H1 (cell line): ENCODE data around the gene NOS1AP. TPM values are rescaled to one million over a fixed set of nuclear protein-coding genes. Genes with fewer than 3 reads are reported as not detected.

Experiments used
- CTCF ChIA-PET: fragments of 300-600 bp; sonication (Branson Sonifier 250); formaldehyde crosslinking; loops from one replicate; lab custom pipeline; 2021; ENCODE audit not compliant: partially characterized antibody; lab: Charles Lee
- POLR2A ChIA-PET: fragments of 300-600 bp; sonication (Branson Sonifier 250); formaldehyde crosslinking; loops from one replicate; lab custom pipeline; 2021; ENCODE audit warnings: inconsistent platforms; ENCODE audit not compliant: partially characterized antibody; lab: Charles Lee
- DNase-seq, 2 experiments: peaks; one replicate each; pipeline versions ENCODE4 v3.0.0 to v3.0.0-alpha.2; 2010 to 2022; ENCODE audit warnings: low spot score in 2 of 2, low read depth in 1 of 2, mixed read lengths in 1 of 2
- FAIRE-seq: peaks from 2 replicates; lab custom pipeline; 2011; peaks lifted over from hg19 to GRCh38; lab: Jason Lieb, UNC
- H2AFZ ChIP-seq: 2 replicates; pipeline ENCODE4 v1.8.1; 2012; ENCODE audit warnings: low read length, inconsistent platforms
- H2AK5ac ChIP-seq: 2 replicates; pipeline ENCODE4 v1.6.1; 2013; ENCODE audit warnings: low read depth, low read length
- H2BK120ac ChIP-seq: replicated peaks from 2 replicates; pipeline ENCODE3; 2013; ENCODE audit warnings: low read depth, low read length, inconsistent platforms
- H2BK12ac ChIP-seq: 2 replicates; pipeline ENCODE4 v1.6.1; 2013; ENCODE audit warnings: low read depth, low read length
- H2BK15ac ChIP-seq: 2 replicates; pipeline ENCODE4 v1.6.1; 2013; ENCODE audit warnings: low read length
- H2BK20ac ChIP-seq: 2 replicates; pipeline ENCODE4 v1.6.1; 2013; ENCODE audit warnings: low read length
- H2BK5ac ChIP-seq: 2 replicates; pipeline ENCODE4 v1.6.1; 2013; ENCODE audit warnings: low read depth, low read length
- H3K14ac ChIP-seq: 2 replicates; pipeline ENCODE4 v1.6.1; 2013; ENCODE audit warnings: inconsistent platforms; ENCODE audit not compliant: insufficient read length
- H3K18ac ChIP-seq: 2 replicates; pipeline ENCODE4 v1.6.1; 2013; ENCODE audit warnings: low read length; ENCODE audit errors: extremely low read depth
- H3K23ac ChIP-seq: 2 replicates; pipeline ENCODE4 v1.6.1; 2013; ENCODE audit warnings: inconsistent platforms; ENCODE audit not compliant: insufficient read length
- H3K23me2 ChIP-seq: 2 replicates; pipeline ENCODE4 v1.6.1; 2013; ENCODE audit warnings: low read depth, low read length
- H3K27ac ChIP-seq: 2 replicates; pipeline ENCODE4 v1.6.1; 2011; ENCODE audit warnings: low read depth, low read length, inconsistent platforms
- H3K27me3 ChIP-seq, 4 experiments: replicated peaks in 1 of 4; 1 replicate in 1 of 4; 2 replicates in 3 of 4; pipeline versions ENCODE4 v1.6.1 to v1.8.1; 2011 to 2013; ENCODE audit warnings: low read length in 3 of 4, mild to moderate bottlenecking in 3 of 4, inconsistent platforms in 2 of 4, mixed read lengths in 2 of 4, moderate library complexity in 1 of 4; ENCODE audit not compliant: control insufficient read depth in 3 of 4, insufficient read depth in 3 of 4; ENCODE audit errors: extremely low read depth in 1 of 4
- H3K36me3 ChIP-seq, 4 experiments: 2 replicates each; pipeline versions ENCODE4 v1.6.1 to v1.8.1; 2011 to 2013; ENCODE audit warnings: mild to moderate bottlenecking in 4 of 4, low read length in 3 of 4, moderate library complexity in 2 of 4, control low read depth in 1 of 4, inconsistent platforms in 1 of 4; ENCODE audit not compliant: insufficient read depth in 4 of 4, control insufficient read depth in 2 of 4
- H3K4ac ChIP-seq: replicated peaks from 2 replicates; pipeline ENCODE3; 2013; ENCODE audit warnings: low read length, low read depth, mixed read lengths, inconsistent platforms; ENCODE audit not compliant: insufficient read length
- H3K4me1 ChIP-seq, 4 experiments: replicated peaks in 1 of 4; 1 replicate in 1 of 4; 2 replicates in 3 of 4; pipeline versions ENCODE4 v1.6.1 to v1.8.1; 2011 to 2013; ENCODE audit warnings: low read length in 3 of 4, inconsistent platforms in 2 of 4, mixed read lengths in 1 of 4; ENCODE audit not compliant: insufficient read depth in 4 of 4, control insufficient read depth in 3 of 4
- H3K4me2 ChIP-seq, 2 experiments: 2 replicates each; pipeline versions ENCODE4 v1.6.1 to v1.8.1; 2011 to 2013; ENCODE audit warnings: low read depth in 2 of 2, low read length in 2 of 2, control low read depth in 1 of 2, inconsistent platforms in 1 of 2, mild to moderate bottlenecking in 1 of 2; ENCODE audit not compliant: insufficient read depth in 1 of 2
- H3K4me3 ChIP-seq, 4 experiments: fragments of 200-600, 300-600 bp in 1 of 4; sonication (generic), shearing (Covaris generic), sonication (Bioruptor Twin) in 1 of 4; 2 replicates each; pipeline versions ENCODE4 v1.5.1 to v1.8.1; 2011 to 2016; ENCODE audit warnings: low read length in 4 of 4, low read depth in 3 of 4, control low read depth in 2 of 4, inconsistent platforms in 2 of 4, mild to moderate bottlenecking in 2 of 4, mixed read lengths in 1 of 4, moderate library complexity in 1 of 4; ENCODE audit not compliant: insufficient read depth in 2 of 4; ENCODE audit errors: extremely low read depth in 1 of 4
- H3K56ac ChIP-seq: replicated peaks from 2 replicates; pipeline ENCODE3; 2013; ENCODE audit warnings: low read depth, mild to moderate bottlenecking, mixed read lengths, low read length, inconsistent platforms; ENCODE audit not compliant: insufficient read length
- H3K79me1 ChIP-seq: 2 replicates; pipeline ENCODE4 v1.6.1; 2013; ENCODE audit warnings: low read depth, low read length, control low read depth
- H3K79me2 ChIP-seq, 2 experiments: 2 replicates each; pipeline versions ENCODE4 v1.6.1 to v1.8.1; 2012 to 2013; ENCODE audit warnings: low read length in 2 of 2, mild to moderate bottlenecking in 2 of 2, inconsistent platforms in 1 of 2; ENCODE audit not compliant: insufficient read depth in 2 of 2, control insufficient read depth in 1 of 2
- H3K9ac ChIP-seq, 4 experiments: replicated peaks in 1 of 4; 1 replicate in 1 of 4; 2 replicates in 3 of 4; pipeline versions ENCODE4 v1.6.1 to v1.8.1; 2011 to 2013; ENCODE audit warnings: low read depth in 3 of 4, low read length in 3 of 4, control low read depth in 2 of 4, mild to moderate bottlenecking in 2 of 4, moderate library complexity in 2 of 4, inconsistent platforms in 1 of 4; ENCODE audit errors: extremely low read depth in 1 of 4
- H3K9me3 ChIP-seq, 2 experiments: 2 replicates each; pipeline versions ENCODE4 v1.6.1 to v1.8.1; 2012 to 2013; ENCODE audit warnings: mild to moderate bottlenecking in 2 of 2, moderate library complexity in 2 of 2, control low read depth in 1 of 2, inconsistent platforms in 1 of 2, low read depth in 1 of 2, low read length in 1 of 2, mixed read lengths in 1 of 2; ENCODE audit not compliant: insufficient read depth in 2 of 2
- H4K20me1 ChIP-seq, 2 experiments: replicated peaks in 1 of 2; 2 replicates each; pipeline versions ENCODE3 to v1.8.1; 2011 to 2013; ENCODE audit warnings: inconsistent platforms in 2 of 2, low read length in 2 of 2, mild to moderate bottlenecking in 1 of 2; ENCODE audit not compliant: insufficient read depth in 2 of 2, control insufficient read depth in 1 of 2
- H4K5ac ChIP-seq: 2 replicates; pipeline ENCODE4 v1.6.1; 2013; ENCODE audit warnings: low read length, low read depth, mixed read lengths, inconsistent platforms; ENCODE audit not compliant: insufficient read length
- H4K8ac ChIP-seq: 2 replicates; pipeline ENCODE4 v1.8.0; 2013; ENCODE audit warnings: mild to moderate bottlenecking, moderate library complexity, low read length, inconsistent platforms; ENCODE audit not compliant: insufficient read depth; ENCODE audit errors: extremely low read depth
- H4K91ac ChIP-seq: replicated peaks from 2 replicates; pipeline ENCODE3; 2013; ENCODE audit warnings: low read length, mixed read lengths, inconsistent platforms; ENCODE audit not compliant: insufficient read length
- ASH2L ChIP-seq: fragments of 200-600, 300-600 bp; sonication (generic); IDR thresholded peaks from one replicate; pipeline ENCODE4 v1.7.1; 2017; ENCODE audit warnings: low read length
- EGR1 ChIP-seq: IDR thresholded peaks from 2 replicates; pipeline ENCODE4 v1.6.1; 2011; ENCODE audit warnings: low read depth, low read length, borderline replicate concordance
- KDM4A ChIP-seq: IDR thresholded peaks from one replicate; pipeline ENCODE4 v1.7.1; 2012; ENCODE audit warnings: low read depth, mild to moderate bottlenecking, moderate library complexity, low read length, inconsistent platforms; ENCODE audit not compliant: severe bottlenecking
- POU5F1 ChIP-seq: IDR thresholded peaks from 2 replicates; pipeline ENCODE4 v1.6.1; 2011; ENCODE audit warnings: low read depth, mild to moderate bottlenecking, low read length, moderate library complexity
- SIN3A ChIP-seq, 2 experiments: IDR thresholded peaks in 1 of 2; conservative IDR thresholded peaks in 1 of 2; 2 replicates each; pipeline ENCODE4 v1.6.1; 2011 to 2012; ENCODE audit warnings: low read length in 2 of 2, improper control_type of control experiment in 1 of 2, low read depth in 1 of 2, mild to moderate bottlenecking in 1 of 2
- SIX5 ChIP-seq: IDR thresholded peaks from 2 replicates; pipeline ENCODE4 v1.6.1; 2011; ENCODE audit warnings: mild to moderate bottlenecking, low read depth, low read length
- SP1 ChIP-seq: IDR thresholded peaks from 2 replicates; pipeline ENCODE4 v1.6.1; 2011; ENCODE audit warnings: low read depth, low read length
- whole genome bisulfite sequencing, 2 experiments: shearing (Covaris generic) in 1 of 2; methylation state at CpG; one replicate each; pipeline versions ENCODE4 v1.1.6 to v1.1.7; 2013 to 2015; ENCODE audit warnings: low lambda C conversion rate in 2 of 2, mixed read lengths in 2 of 2, inconsistent platforms in 1 of 2, low coverage in 1 of 2, missing lambda C conversion rate in 1 of 2; ENCODE audit not compliant: insufficient replicate concordance in 2 of 2, insufficient coverage in 1 of 2, insufficient read length in 1 of 2; ENCODE audit errors: extremely low coverage in 1 of 2, missing lambda C conversion rate in 1 of 2; 5-methylcytosine and 5-hydroxymethylcytosine counted together
- long read RNA-seq, 2 experiments: library from RNA in 1 of 2; library from capped mRNA in 1 of 2; stranded (forward); transcript quantifications; one replicate each; pipeline ENCODE4 v2.0.0, GENCODE V29; 2021; ENCODE audit warnings: inconsistent platforms in 1 of 2
- polyA minus RNA-seq, 3 experiments: library from RNA; depleted of rRNA, polyadenylated mRNA; stranded (reverse); fragments of >200 nt; gene quantifications; 1 replicate in 2 of 3; 2 replicates in 1 of 3; pipeline ENCODE4 v1.2.3, GENCODE V29; 2011
- polyA plus RNA-seq, 7 experiments: library from polyadenylated mRNA; depleted of rRNA in 3 of 7; stranded (reverse) in 5 of 7; unstranded in 2 of 7; fragments of >200 nt in 5 of 7; fragments of 200-250 nt in 2 of 7; gene quantifications; 1 replicate in 5 of 7; 2 replicates in 1 of 7; 4 replicates in 1 of 7; pipeline versions ENCODE4 v1.2.1 to v1.2.3, GENCODE V29; 2011 to 2013; ENCODE audit warnings: missing spikeins in 2 of 7, mixed read lengths in 2 of 7
- total RNA-seq: library from RNA; stranded (reverse); fragmentation: NEBNext Ultra II Directional; extraction: Animal tissue kit (Norgen Biotek cat#: 25700); gene quantifications from 2 replicates; pipeline ENCODE4 v1.2.1, GENCODE V29; 2021
- TF ChIP-seq, protein P1 (sequence below): IDR thresholded peaks from 2 replicates; pipeline ENCODE4 v1.6.1; 2012; ENCODE audit warnings: inconsistent platforms

NOS1AP gene
- total RNA-seq, result 11.4 and 12.1 TPM in 2 replicates
- 2.4 and 4.9 TPM in 2 replicates for polyA plus RNA-seq (2011; rRNA removed)
- 2.4 TPM for polyA plus RNA-seq (2011; cell fraction: cytosol; rRNA removed)
- 9.6 TPM for polyA plus RNA-seq (2011; cell fraction: nucleus; rRNA removed)
- 5.1 to 7.5 TPM (median 5.5 TPM) in 4 replicates for polyA plus RNA-seq (2012, experiment 1 of 2)
- polyA plus RNA-seq (2012, experiment 2 of 2), result 3.4 TPM
- 4.1 TPM for polyA plus RNA-seq (2013, experiment 1 of 2)
- 4.1 TPM for polyA plus RNA-seq (2013, experiment 2 of 2)
- polyA minus RNA-seq (2011; rRNA and poly(A)+ RNA removed), result 5.8 and 8.0 TPM in 2 replicates
- polyA minus RNA-seq (2011; cell fraction: cytosol; rRNA and poly(A)+ RNA removed), result 10.8 TPM
- 30.6 TPM for polyA minus RNA-seq (2011; cell fraction: nucleus; rRNA and poly(A)+ RNA removed)
- long read RNA-seq, experiment 1, partial matches to known transcripts, result 1 of 5 reads
- long read RNA-seq, experiment 1, other reads (novel, unspliced or antisense), result 4 of 5 reads
- long read RNA-seq, experiment 2, result 0 reads

DNA sequence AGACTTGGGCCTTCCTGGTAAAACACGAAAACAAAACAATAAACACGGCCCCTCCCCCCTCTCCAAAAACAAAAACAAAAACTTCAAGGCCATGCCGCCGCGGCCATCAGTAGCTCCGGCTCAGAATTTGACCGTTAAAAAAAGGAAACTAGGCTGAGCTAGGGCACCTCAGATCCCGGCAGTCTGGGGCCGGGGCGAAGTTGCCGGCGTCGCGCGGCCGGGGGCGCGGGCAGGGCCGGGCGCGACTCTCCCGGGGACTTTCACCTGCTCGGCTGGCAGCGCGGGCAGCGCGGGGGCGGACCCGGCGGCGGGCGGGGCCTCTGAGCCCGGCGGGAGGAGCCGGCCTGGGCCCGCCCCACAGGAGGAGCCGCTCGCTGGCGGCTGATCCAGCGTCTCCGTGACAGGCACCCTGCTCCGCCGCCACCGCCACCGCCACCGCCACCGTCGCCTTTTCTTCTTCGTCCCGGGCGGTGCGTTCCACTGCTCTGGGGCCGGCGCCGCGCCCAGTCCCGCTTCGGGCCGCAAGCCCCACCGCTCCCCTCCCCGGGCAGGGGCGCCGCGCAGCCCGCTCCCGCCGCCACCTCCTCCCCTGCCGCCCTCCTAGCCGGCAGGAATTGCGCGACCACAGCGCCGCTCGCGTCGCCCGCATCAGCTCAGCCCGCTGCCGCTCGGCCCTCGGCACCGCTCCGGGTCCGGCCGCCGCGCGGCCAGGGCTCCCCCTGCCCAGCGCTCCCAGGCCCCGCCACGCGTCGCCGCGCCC, at the start of gene NOS1AP:
Gene NOS1AP (plus strand): TSS at position 358 of the 760 bp plus-strand sequence. CDS start 487 bp downstream, outside the sequence.
- Histone ChIP-seq H3K4me1 (peaks cover 6 to 32% (median 16%) of the 10 kb centered on the region in 4 experiments; a peak in 6 of 7 replicates), H3K56ac (no peak within 1 kb of the TSS), H2AFZ (peak within 1 kb of the TSS; percentile 19), H3K4me3 (peak within 1 kb of the TSS; percentile 72 to 79 (median 76)), H3K79me2 (peaks cover 0 to 37% of the 10 kb centered on the region in 2 experiments; a peak in 3 of 4 replicates), H4K20me1 (peaks cover 0 to 2% of the 10 kb centered on the region in 2 experiments), H3K4ac (no peak within 1 kb of the TSS), H4K8ac (peak within 1 kb of the TSS; percentile 92), H2BK20ac (no peak within 1 kb of the TSS), H3K9ac (peak within 1 kb of the TSS; percentile 69 to 85 (median 76)), H4K5ac (peak within 1 kb of the TSS; percentile 13), H2BK15ac (no peak within 1 kb of the TSS; the same call in 1 of the 2 replicates), H3K27me3 (no peaks in the 10 kb centered on the region), H2BK12ac (peak within 1 kb of the TSS; percentile 56; the same call in 1 of the 2 replicates), H3K9me3 (peaks cover 3 to 5% of the 10 kb centered on the region in 2 experiments; a peak in 1 of 4 replicates), H3K18ac (peak within 1 kb of the TSS; percentile 74), H3K14ac (no peak within 1 kb of the TSS), H3K79me1 (no peaks in the 10 kb centered on the region), H3K27ac (no peak within 1 kb of the TSS), H3K4me2 (peak within 1 kb of the TSS; percentile 97 to 98), H3K23me2 (peaks cover 12% of the 10 kb centered on the region), H3K36me3 (peaks cover 0 to 3% (median 0%) of the 10 kb centered on the region in 4 experiments; a peak in 2 of 8 replicates), H2BK5ac (peak within 1 kb of the TSS; percentile 18; the same call in 1 of the 2 replicates), H4K91ac (peak within 1 kb of the TSS; percentile 35), H2BK120ac (no peak within 1 kb of the TSS), H2AK5ac (no peak within 1 kb of the TSS; the same call in none of the 2 replicates), H3K23ac (no peak within 1 kb of the TSS)
- WGBS, 2 experiments, result 2% methylated on average over 42 of the region's 95 CpGs; no CpG with 5 or more reads in 1 of the 2 experiments
- ChIA-PET POLR2A (interaction anchor here (0.6 to 3.1 kb wide), 21 partner anchors 11 to 322 kb away, joined by 3 to 24 read pairs (median 4); no protein-coding TSS in a partner anchor), CTCF (interaction anchor here (0.7 to 2.2 kb wide), 5 partner anchors 10 to 313 kb away, joined by 3 to 9 read pairs (median 3); no protein-coding TSS in a partner anchor)
- DNase-seq, result peak in 1 of 2 experiments; percentile 89
- FAIRE-seq, result no peak
- TF ChIP-seq KDM4A (peak; percentile 62), POU5F1 (no peak), ASH2L (peak; percentile 68), EGR1 (peak; percentile 98), SIN3A (conservative IDR thresholded peaks at IDR 0.05 in 1 of 2, IDR thresholded peaks at IDR 0.05 in 1 of 2; ENCODE audit: low read depth in 1 of 2, low read length in 2 of 2) (0 out of 4 replicates have a peak, but pooled peaks have one; percentile 13 to 37), SP1 (no peak), SIX5 (no peak)
- TF ChIP-seq, protein P1, sequence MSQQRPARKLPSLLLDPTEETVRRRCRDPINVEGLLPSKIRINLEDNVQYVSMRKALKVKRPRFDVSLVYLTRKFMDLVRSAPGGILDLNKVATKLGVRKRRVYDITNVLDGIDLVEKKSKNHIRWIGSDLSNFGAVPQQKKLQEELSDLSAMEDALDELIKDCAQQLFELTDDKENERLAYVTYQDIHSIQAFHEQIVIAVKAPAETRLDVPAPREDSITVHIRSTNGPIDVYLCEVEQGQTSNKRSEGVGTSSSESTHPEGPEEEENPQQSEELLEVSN, result 0 out of 2 replicates have a peak, but pooled peaks have one; percentile 23
